Memory B cell (primary cell): Measurements from ENCODE around the gene AARS1.
"Not testable (repeated sequence)": the region's sequence is repeated elsewhere in the genome, so short reads cannot be mapped to it uniquely, and the experiment has no call there.

Experiments used
- ATAC-seq: fragments of 150-1000 bp; cut with Tn5 transposase; 2 replicates; pipeline ENCODE4 v1.10.0; 2021; ENCODE audit warnings: low read depth, mild to moderate bottlenecking, moderate library complexity
- DNase-seq, 2 donors: peaks; one replicate each; pipeline ENCODE4 v3.0.0; 2022; ENCODE audit warnings: low spot score in 2 of 2
- H3K27ac Mint-ChIP-seq: one replicate; pipeline ENCODE4 v1.8.0; 2022; ENCODE audit warnings: mild to moderate bottlenecking, moderate library complexity, mixed read lengths
- H3K27me3 Mint-ChIP-seq: one replicate; pipeline ENCODE4 v1.8.0; 2022; ENCODE audit warnings: mixed read lengths
- H3K36me3 Mint-ChIP-seq: one replicate; pipeline ENCODE4 v1.8.0; 2022; ENCODE audit warnings: mild to moderate bottlenecking, mixed read lengths
- H3K4me1 Mint-ChIP-seq: one replicate; pipeline ENCODE4 v1.8.0; 2022; ENCODE audit warnings: mixed read lengths
- H3K4me3 Mint-ChIP-seq: one replicate; pipeline ENCODE4 v1.8.0; 2022; ENCODE audit warnings: mild to moderate bottlenecking, moderate library complexity, mixed read lengths
- H3K9me3 Mint-ChIP-seq: one replicate; pipeline ENCODE4 v1.8.0; 2022; ENCODE audit warnings: mixed read lengths

AARS1 gene

GRCh38 chr16:70295634-70296033 lies 6.3 kb upstream of the AARS1 start:
- no peaks in the 10 kb centered on the region for H3K9me3 Mint-ChIP-seq
- no peaks in the 10 kb centered on the region for H3K27me3 Mint-ChIP-seq
- DNase-seq (no peak), ATAC-seq (no peak)
- H3K4me3 Mint-ChIP-seq: no peak overlapping the region
- no peaks in the 10 kb centered on the region for H3K36me3 Mint-ChIP-seq
- peaks cover 16% of the 10 kb centered on the region for H3K4me1 Mint-ChIP-seq
- H3K27ac Mint-ChIP-seq: no peak overlapping the region

GRCh38 chr16:70294385-70295025 lies 5.2 kb upstream of the AARS1 start:
- H3K27ac Mint-ChIP-seq: no peak overlapping the region
- H3K9me3 Mint-ChIP-seq: no peaks in the 10 kb centered on the region
- no peak for DNase-seq
- H3K4me1 Mint-ChIP-seq: peaks cover 7% of the 10 kb centered on the region
- no peaks in the 10 kb centered on the region for H3K27me3 Mint-ChIP-seq
- H3K36me3 Mint-ChIP-seq: no peaks in the 10 kb centered on the region
- no peak overlapping the region for H3K4me3 Mint-ChIP-seq
- no peak for ATAC-seq

GRCh38 chr16:70292148-70292547 lies 2.8 kb upstream of the AARS1 start:
- H3K27ac Mint-ChIP-seq, H3K27me3 Mint-ChIP-seq, H3K4me1 Mint-ChIP-seq, H3K4me3 Mint-ChIP-seq, DNase-seq, H3K36me3 Mint-ChIP-seq, H3K9me3 Mint-ChIP-seq, ATAC-seq: not testable (repeated sequence)

- H3K4me1 Mint-ChIP-seq: peaks cover 4% of the 10 kb centered on the region
- no peak overlapping the region for H3K27ac Mint-ChIP-seq
- H3K27me3 Mint-ChIP-seq: no peaks in the 10 kb centered on the region
- no peaks in the 10 kb centered on the region for H3K36me3 Mint-ChIP-seq
- no peak for DNase-seq
- no peak for ATAC-seq
- no peaks in the 10 kb centered on the region for H3K9me3 Mint-ChIP-seq
- H3K4me3 Mint-ChIP-seq: no peak overlapping the region
Observed at GRCh38 chr16:70290949-70291519, 1.7 kb upstream of the AARS1 start.

- not testable (repeated sequence) for ATAC-seq, H3K9me3 Mint-ChIP-seq, H3K36me3 Mint-ChIP-seq, DNase-seq, H3K27me3 Mint-ChIP-seq, H3K4me1 Mint-ChIP-seq
- peak overlapping the region; percentile 91 for H3K4me3 Mint-ChIP-seq
- peak overlapping the region; percentile 91 for H3K27ac Mint-ChIP-seq
Observed at GRCh38 chr16:70287304-70287971, 1.9 kb downstream of the AARS1 start.

- Mint-ChIP-seq H3K27me3 (no peaks in the 10 kb centered on the region), H3K27ac (no peak overlapping the region), H3K9me3 (no peaks in the 10 kb centered on the region), H3K4me1 (peaks cover 3% of the 10 kb centered on the region), H3K36me3 (peaks cover 27% of the 10 kb centered on the region), H3K4me3 (no peak overlapping the region)
- DNase-seq: no peak
- ATAC-seq: no peak
Observed at GRCh38 chr16:70276392-70276791, 12.9 kb downstream of the AARS1 start.

GRCh38 chr16:70271696-70272095 lies 17.6 kb downstream of the AARS1 start:
- H3K4me3 Mint-ChIP-seq: no peak overlapping the region
- no peaks in the 10 kb centered on the region for H3K4me1 Mint-ChIP-seq
- no peak overlapping the region for H3K27ac Mint-ChIP-seq
- ATAC-seq (no peak), DNase-seq (no peak)
- no peaks in the 10 kb centered on the region for H3K9me3 Mint-ChIP-seq
- peaks cover 26% of the 10 kb centered on the region for H3K36me3 Mint-ChIP-seq
- H3K27me3 Mint-ChIP-seq: no peaks in the 10 kb centered on the region

- no peak for ATAC-seq
- Mint-ChIP-seq H3K9me3 (no peaks in the 10 kb centered on the region), H3K4me1 (no peaks in the 10 kb centered on the region), H3K27me3 (no peaks in the 10 kb centered on the region), H3K36me3 (peaks cover 24% of the 10 kb centered on the region), H3K4me3 (no peak overlapping the region), H3K27ac (no peak overlapping the region)
- DNase-seq: no peak
Observed at GRCh38 chr16:70270176-70270575, 19.1 kb downstream of the AARS1 start.

GRCh38 chr16:70269471-70269870 lies 19.8 kb downstream of the AARS1 start:
- Mint-ChIP-seq H3K27me3 (no peaks in the 10 kb centered on the region), H3K36me3 (peaks cover 26% of the 10 kb centered on the region), H3K4me1 (no peaks in the 10 kb centered on the region), H3K27ac (no peak overlapping the region), H3K4me3 (no peak overlapping the region), H3K9me3 (no peaks in the 10 kb centered on the region)
- ATAC-seq (no peak), DNase-seq (no peak)

- H3K4me1 Mint-ChIP-seq, H3K27me3 Mint-ChIP-seq, H3K9me3 Mint-ChIP-seq, H3K4me3 Mint-ChIP-seq, ATAC-seq, DNase-seq, H3K27ac Mint-ChIP-seq: not testable (repeated sequence)
- H3K36me3 Mint-ChIP-seq: peaks cover 26% of the 10 kb centered on the region
Observed at GRCh38 chr16:70267922-70268321, 21.4 kb downstream of the AARS1 start.

GRCh38 chr16:70267516-70267915 lies 21.8 kb downstream of the AARS1 start:
- H3K9me3 Mint-ChIP-seq: no peaks in the 10 kb centered on the region
- no peaks in the 10 kb centered on the region for H3K4me1 Mint-ChIP-seq
- peaks cover 26% of the 10 kb centered on the region for H3K36me3 Mint-ChIP-seq
- no peak overlapping the region for H3K27ac Mint-ChIP-seq
- H3K4me3 Mint-ChIP-seq: no peak overlapping the region
- H3K27me3 Mint-ChIP-seq: no peaks in the 10 kb centered on the region
- ATAC-seq (no peak), DNase-seq (no peak)

- H3K27me3 Mint-ChIP-seq, H3K4me3 Mint-ChIP-seq, H3K4me1 Mint-ChIP-seq, H3K9me3 Mint-ChIP-seq, DNase-seq, ATAC-seq: not testable (repeated sequence)
- Mint-ChIP-seq H3K27ac (peak overlapping the region; percentile 45), H3K36me3 (peaks cover 19% of the 10 kb centered on the region)
Observed at GRCh38 chr16:70259903-70260302, 29.4 kb downstream of the AARS1 start.

- H3K27me3 Mint-ChIP-seq: no peaks in the 10 kb centered on the region
- H3K9me3 Mint-ChIP-seq: no peaks in the 10 kb centered on the region
- ATAC-seq: no peak
- no peak for DNase-seq
- no peak overlapping the region for H3K27ac Mint-ChIP-seq
- H3K36me3 Mint-ChIP-seq: peaks cover 18% of the 10 kb centered on the region
- no peaks in the 10 kb centered on the region for H3K4me1 Mint-ChIP-seq
- no peak overlapping the region for H3K4me3 Mint-ChIP-seq
Observed at GRCh38 chr16:70258946-70259345, 30.4 kb downstream of the AARS1 start.

GRCh38 chr16:70258065-70258464 lies 31.2 kb downstream of the AARS1 start:
- Mint-ChIP-seq H3K9me3 (no peaks in the 10 kb centered on the region), H3K4me3 (no peak overlapping the region), H3K4me1 (no peaks in the 10 kb centered on the region), H3K27ac (no peak overlapping the region), H3K36me3 (peaks cover 18% of the 10 kb centered on the region), H3K27me3 (no peaks in the 10 kb centered on the region)
- no peak for DNase-seq
- no peak for ATAC-seq

GRCh38 chr16:70257391-70257790 lies 31.9 kb downstream of the AARS1 start:
- ATAC-seq: no peak
- Mint-ChIP-seq H3K36me3 (peaks cover 16% of the 10 kb centered on the region), H3K4me3 (no peak overlapping the region), H3K27me3 (no peaks in the 10 kb centered on the region), H3K4me1 (no peaks in the 10 kb centered on the region), H3K27ac (no peak overlapping the region), H3K9me3 (no peaks in the 10 kb centered on the region)
- no peak for DNase-seq
